HG03378 (cell line): ENCODE data around the gene KCND2.

Experiments used
- ATAC-seq: cut with Tn5 transposase; IDR thresholded peaks from one replicate; pipeline ENCODE4 v1.9.1; 2021; ENCODE audit warnings: mild to moderate bottlenecking, moderate library complexity; ENCODE audit not compliant: unreplicated experiment

The KCND2 gene

GRCh38 chr7:120307991-120308545, 35.1 kb downstream of the KCND2 start:
- ATAC-seq = no peak

DNA sequence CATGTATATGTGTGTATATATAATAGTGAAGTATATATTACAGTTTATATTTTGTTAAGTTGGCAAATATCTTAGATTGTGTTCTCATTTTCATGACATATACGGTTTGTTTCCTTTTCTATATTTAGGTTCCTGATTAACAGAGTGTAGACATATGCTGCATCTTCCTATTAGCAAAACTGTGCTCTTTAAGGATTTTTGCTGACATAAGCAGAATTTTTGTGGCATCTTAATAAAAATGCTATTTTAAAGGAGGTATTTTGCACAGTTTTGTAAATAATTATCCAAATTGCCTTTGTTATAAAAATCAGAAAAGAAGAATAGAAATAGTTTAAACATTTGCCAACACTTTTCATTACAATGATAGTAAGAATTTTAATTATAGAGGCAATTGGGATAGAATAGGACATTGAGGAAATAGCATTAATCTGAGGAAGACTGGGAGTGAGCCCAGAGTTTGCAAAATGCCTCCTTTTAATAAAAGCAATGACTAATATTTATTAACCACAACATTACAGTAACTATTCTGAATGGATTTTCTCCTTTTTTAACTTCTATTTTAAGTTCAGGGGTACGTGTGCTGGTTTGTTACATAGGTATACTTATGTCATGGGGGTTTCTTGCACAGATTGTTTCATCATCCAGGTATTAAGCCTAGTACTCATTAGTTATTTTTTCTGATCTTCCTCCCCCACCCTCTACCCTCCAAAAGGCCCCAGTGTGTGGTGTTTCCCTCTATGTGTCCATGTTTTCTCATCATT, 38.2 kb downstream of the KCND2 start:
- ATAC-seq = no peak

GRCh38 chr7:120320218-120320961, 47.4 kb downstream of the KCND2 start:
- no peak for ATAC-seq

- ATAC-seq = no peak
These were observed 54.1 kb downstream of the KCND2 start for GRCh38 chr7:120327054-120327453.

- no peak for ATAC-seq
These were observed 59.5 kb downstream of the KCND2 start for GRCh38 chr7:120332433-120332832.

- ATAC-seq = peak; percentile 99
These were observed 61.5 kb downstream of the KCND2 start for GRCh38 chr7:120334475-120334874.

DNA sequence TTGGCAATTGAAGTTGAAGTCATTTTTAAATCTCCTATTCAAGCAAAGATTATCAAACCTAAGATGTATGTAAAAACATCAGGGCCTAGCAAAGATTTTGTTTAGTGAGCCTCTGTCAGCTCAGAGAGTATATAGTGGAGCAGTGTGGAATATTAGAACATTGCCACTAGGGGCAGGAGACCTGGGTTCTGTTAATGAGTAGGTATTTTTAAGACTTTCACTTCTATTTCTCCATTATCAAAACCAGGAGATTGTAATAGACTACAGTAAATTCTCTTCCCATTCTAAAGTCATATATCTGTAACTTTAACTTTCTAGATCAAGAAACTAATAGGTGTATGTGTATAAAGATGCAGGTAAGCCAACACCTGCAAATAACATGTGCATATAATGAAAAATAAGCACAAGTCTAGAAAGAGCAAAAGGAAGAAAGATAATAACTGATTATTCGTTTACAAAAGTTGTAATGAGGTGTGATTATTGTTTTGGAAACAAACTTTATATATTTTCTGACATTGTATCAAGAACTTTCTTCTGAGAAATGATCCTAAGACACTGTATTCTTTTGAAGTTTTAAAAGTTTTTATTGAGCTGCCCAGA, 64.4 kb downstream of the KCND2 start:
- ATAC-seq = peak; percentile 47

DNA sequence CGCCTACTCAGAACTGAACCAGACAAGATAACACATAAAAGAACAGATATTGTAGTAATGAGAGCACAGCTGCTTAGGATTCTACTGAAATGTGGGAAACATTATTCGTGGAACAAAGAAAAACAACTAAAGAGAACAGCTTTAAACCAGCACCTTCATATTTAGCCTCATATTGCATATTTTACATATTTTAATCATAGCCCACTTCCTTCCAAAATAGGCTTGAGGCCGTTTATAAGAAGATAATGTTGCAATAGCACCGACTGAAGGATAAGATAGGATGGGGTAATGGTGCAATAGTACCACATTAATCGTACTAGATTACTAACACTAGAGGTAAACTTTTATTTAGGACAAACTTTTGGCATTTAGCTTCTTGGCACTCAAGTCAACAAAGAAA, 71.3 kb downstream of the KCND2 start:
- ATAC-seq = no peak

GRCh38 chr7:120353171-120353570, 80.2 kb downstream of the KCND2 start:
- ATAC-seq = no peak

GRCh38 chr7:120360918-120361317, 87.9 kb downstream of the KCND2 start:
- ATAC-seq = peak; percentile 98

DNA sequence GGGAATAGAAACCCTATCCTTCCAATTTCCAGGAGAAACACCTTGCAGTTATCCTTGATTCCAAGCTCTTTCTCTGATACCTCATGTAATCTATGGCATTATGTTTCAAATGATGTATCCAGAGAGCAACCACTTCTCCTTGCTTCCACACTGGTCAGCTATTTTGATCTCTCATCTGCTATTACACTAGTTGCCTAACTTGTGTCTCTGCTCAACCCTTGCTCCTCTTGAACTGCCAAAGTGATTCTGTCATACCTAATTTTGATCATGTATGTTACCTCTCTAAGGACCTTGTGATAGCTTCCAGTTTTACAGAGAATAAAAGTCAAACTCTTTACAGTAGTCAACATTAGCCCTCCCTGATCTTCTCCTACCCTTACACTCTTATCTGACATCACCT, 90.4 kb downstream of the KCND2 start:
- no peak for ATAC-seq

DNA sequence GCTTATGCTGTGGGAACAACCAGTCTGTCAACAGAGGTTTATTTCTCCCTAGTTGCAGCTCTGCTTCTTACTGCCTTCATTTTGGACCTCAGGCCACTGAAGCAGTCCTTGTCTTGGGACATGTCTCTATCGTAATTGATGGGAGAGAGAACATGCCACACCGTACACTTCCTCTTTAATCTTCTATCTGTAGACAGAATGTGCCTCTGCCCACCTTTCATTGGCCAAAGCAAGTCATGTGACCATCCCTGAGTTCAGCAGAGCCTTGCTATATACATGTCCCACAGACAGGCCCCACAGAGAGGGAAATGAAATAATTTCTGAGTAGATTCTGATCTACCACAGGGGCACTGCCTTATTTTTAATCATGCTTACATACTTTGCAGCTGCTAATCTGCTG, 98.0 kb downstream of the KCND2 start:
- ATAC-seq = peak; percentile 66

- no peak for ATAC-seq
These were observed 100.2 kb downstream of the KCND2 start for GRCh38 chr7:120373174-120373573.

GRCh38 chr7:120394595-120394994, 121.6 kb downstream of the KCND2 start:
- ATAC-seq = peak; percentile 57

- peak; percentile 93 for ATAC-seq
These were observed 122.6 kb downstream of the KCND2 start for GRCh38 chr7:120395526-120396019.

- ATAC-seq = no peak
These were observed 125.5 kb downstream of the KCND2 start for GRCh38 chr7:120398284-120399000.

DNA sequence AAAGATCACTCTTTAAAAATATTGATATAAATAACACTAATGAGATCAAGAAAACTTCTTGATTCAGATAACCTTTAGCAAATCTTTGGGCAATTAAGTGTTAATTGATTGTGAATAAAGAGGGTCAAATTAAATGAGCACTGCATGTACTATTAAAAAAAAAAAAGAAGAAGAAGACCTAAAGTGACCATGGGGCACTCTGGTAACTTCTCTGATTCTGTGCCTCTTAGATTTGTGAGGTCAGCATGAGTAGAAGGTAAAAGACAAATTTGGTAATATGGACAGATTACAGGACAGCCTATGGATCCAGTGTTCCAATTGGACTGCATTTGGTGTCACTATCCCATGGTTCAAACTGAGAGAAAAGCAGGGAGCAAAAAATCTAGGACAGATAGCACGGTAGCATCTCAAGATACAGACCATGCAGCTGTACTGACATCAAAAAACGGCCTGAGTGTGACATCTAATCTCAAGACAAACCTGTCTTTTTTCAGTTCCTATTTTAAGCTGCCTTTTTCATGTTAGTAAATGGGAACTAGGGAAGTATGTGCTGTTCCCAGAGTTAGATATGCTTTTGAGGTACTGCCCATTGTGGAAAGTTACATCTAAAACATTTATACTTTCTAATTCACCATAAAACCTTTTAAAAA, 128.0 kb downstream of the KCND2 start:
- ATAC-seq = peak; percentile 23

DNA sequence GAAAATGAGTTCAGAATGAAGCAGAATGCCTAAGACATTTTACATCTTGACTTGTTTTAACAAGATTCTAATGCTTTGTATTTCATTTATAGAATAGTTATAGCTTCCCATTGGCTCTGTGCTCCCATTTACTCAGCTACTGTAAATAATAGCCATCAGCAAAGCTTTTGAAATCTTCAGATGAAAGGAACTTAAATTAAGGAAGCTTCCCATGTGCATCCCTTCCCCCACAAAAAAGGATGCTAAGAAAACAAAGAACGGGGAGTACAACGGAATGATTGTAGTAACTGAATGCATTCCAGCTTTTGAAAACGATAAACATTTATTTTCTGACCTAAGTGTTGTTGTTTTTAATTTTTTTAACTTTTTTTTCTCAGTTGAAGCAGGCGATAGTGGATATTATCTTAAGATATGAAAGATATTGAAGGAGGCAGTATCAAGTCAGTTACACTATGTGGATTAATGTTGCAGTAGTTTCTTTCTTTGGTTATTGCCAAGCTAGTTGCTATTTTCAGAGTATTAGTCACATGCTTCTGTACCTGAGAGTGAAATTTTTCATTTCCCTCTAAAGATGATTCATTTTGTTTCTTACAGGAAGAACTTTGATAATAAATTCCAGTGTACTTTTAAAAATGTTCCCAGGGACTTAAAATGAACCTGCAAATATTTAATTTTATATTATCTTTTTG, 129.2 kb downstream of the KCND2 start:
- peak; percentile 65 for ATAC-seq

- ATAC-seq = no peak
These were observed 129.8 kb downstream of the KCND2 start for GRCh38 chr7:120402801-120403200.

DNA sequence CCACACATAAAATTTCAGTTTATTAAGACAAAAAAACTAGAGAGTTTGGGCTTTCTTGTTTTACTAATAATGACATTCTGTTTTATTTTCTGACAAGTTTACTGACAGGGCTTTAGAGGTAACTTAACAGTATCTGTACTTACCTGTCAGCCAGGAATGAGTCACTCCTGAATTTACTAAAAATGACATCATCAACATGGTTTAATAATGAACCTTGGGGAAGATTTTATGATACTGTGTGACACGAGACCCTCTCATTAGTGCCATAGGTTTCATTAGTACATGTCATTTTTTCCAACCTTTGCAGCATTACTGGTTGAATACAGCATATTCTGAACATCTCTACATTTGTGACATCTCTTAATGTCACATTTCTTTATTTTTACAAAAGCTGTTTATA, 131.1 kb downstream of the KCND2 start:
- ATAC-seq = peak; percentile 79
